Ovary (tissue), 3 donors: Measurements from ENCODE around the gene UBE2H.

Experiments
- EP300 ChIP-seq: sonication (generic); formaldehyde crosslinking; IDR thresholded peaks from one replicate; pipeline ENCODE4 v1.6.1; 2017; ENCODE audit warnings: antibody characterized with exemption
- TF ChIP-seq, protein P1 (sequence below), 3 donors: fragments of 450-650 bp in 2 of 3; fragments of 200-600 bp in 1 of 3; IDR thresholded peaks; one replicate each; pipeline versions ENCODE4 v1.5.1 to v1.8.0; 2016 to 2022; ENCODE audit warnings: antibody characterized with exemption in 3 of 3, mild to moderate bottlenecking in 1 of 3
- donor health status: DM: no; HTN: no; CAD: no.

GRCh38 chr7:129821476-129821875 is 131.3 kb downstream of the UBE2H start:
- TF ChIP-seq, protein P1, sequence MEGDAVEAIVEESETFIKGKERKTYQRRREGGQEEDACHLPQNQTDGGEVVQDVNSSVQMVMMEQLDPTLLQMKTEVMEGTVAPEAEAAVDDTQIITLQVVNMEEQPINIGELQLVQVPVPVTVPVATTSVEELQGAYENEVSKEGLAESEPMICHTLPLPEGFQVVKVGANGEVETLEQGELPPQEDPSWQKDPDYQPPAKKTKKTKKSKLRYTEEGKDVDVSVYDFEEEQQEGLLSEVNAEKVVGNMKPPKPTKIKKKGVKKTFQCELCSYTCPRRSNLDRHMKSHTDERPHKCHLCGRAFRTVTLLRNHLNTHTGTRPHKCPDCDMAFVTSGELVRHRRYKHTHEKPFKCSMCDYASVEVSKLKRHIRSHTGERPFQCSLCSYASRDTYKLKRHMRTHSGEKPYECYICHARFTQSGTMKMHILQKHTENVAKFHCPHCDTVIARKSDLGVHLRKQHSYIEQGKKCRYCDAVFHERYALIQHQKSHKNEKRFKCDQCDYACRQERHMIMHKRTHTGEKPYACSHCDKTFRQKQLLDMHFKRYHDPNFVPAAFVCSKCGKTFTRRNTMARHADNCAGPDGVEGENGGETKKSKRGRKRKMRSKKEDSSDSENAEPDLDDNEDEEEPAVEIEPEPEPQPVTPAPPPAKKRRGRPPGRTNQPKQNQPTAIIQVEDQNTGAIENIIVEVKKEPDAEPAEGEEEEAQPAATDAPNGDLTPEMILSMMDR (IDR thresholded peaks at IDR 0.05), result no peak
- no peak for TF ChIP-seq EP300
